GM23248 (cell line): ENCODE measurements around the gene COL19A1. TPM values are rescaled to one million over a fixed set of nuclear protein-coding genes. Genes with fewer than 3 reads are reported as not detected.

ENCODE experiments used
- DNase-seq: peaks from one replicate; pipeline ENCODE4 v3.0.0-alpha.2; 2015
- H2AFZ ChIP-seq: fragments of 200-600 bp; sonication (generic); 2 replicates; pipeline ENCODE4 v1.6.1; 2016; ENCODE audit warnings: antibody characterized with exemption
- H3F3A ChIP-seq: fragments of 200-600 bp; sonication (generic); 2 replicates; pipeline ENCODE4 v1.6.1; 2016; ENCODE audit warnings: mild to moderate bottlenecking, antibody characterized with exemption, mixed run types; ENCODE audit not compliant: insufficient read depth
- H3K27ac ChIP-seq: fragments of 200-600 bp; sonication (generic); 2 replicates; pipeline ENCODE4 v1.5.1; 2016; ENCODE audit warnings: mild to moderate bottlenecking
- H3K27me3 ChIP-seq: fragments of 200-600 bp; sonication (generic); replicated peaks from 2 replicates; pipeline ENCODE4 v1.6.1; 2016; ENCODE audit warnings: mild to moderate bottlenecking; ENCODE audit not compliant: insufficient read depth
- H3K36me3 ChIP-seq: fragments of 200-600 bp; sonication (generic); 2 replicates; pipeline ENCODE4 v1.6.1; 2016; ENCODE audit warnings: low read depth, mild to moderate bottlenecking
- H3K4me1 ChIP-seq: fragments of 200-600 bp; sonication (generic); 2 replicates; pipeline ENCODE4 v1.6.1; 2016; ENCODE audit warnings: mild to moderate bottlenecking; ENCODE audit not compliant: insufficient read depth
- H3K4me2 ChIP-seq: fragments of 200-600 bp; sonication (generic); one replicate; pipeline ENCODE4 v1.6.1; 2016; ENCODE audit warnings: mild to moderate bottlenecking; ENCODE audit not compliant: unreplicated experiment
- H3K4me3 ChIP-seq: fragments of 200-600 bp; sonication (generic); 2 replicates; pipeline ENCODE4 v1.5.1; 2016; ENCODE audit warnings: mild to moderate bottlenecking
- H3K79me2 ChIP-seq: fragments of 200-600 bp; sonication (generic); 2 replicates; pipeline ENCODE4 v1.6.1; 2016; ENCODE audit warnings: mild to moderate bottlenecking; ENCODE audit not compliant: insufficient read depth
- H3K9ac ChIP-seq: fragments of 200-600 bp; sonication (generic); 2 replicates; pipeline ENCODE4 v1.6.1; 2016; ENCODE audit warnings: mild to moderate bottlenecking
- H3K9me2 ChIP-seq: fragments of 200-600 bp; sonication (generic); 2 replicates; pipeline ENCODE4 v1.6.1; 2016; ENCODE audit warnings: mixed run types, mild to moderate bottlenecking, moderate library complexity; ENCODE audit not compliant: insufficient read depth
- H3K9me3 ChIP-seq: fragments of 200-600 bp; sonication (generic); one replicate; pipeline ENCODE4 v1.6.1; 2017; ENCODE audit warnings: low read depth
- H4K20me1 ChIP-seq: fragments of 200-600 bp; sonication (generic); 2 replicates; pipeline ENCODE4 v1.6.0; 2016; ENCODE audit not compliant: insufficient read depth
- EZH2 ChIP-seq: fragments of 200-600 bp; sonication (generic); IDR thresholded peaks from 2 replicates; pipeline ENCODE4 v1.6.1; 2018; ENCODE audit warnings: antibody characterized with exemption, mild to moderate bottlenecking; ENCODE audit not compliant: insufficient read depth, poor library complexity, severe bottlenecking
- EZH2phosphoT487 ChIP-seq: fragments of 200-600 bp; sonication (generic); IDR thresholded peaks from 2 replicates; pipeline ENCODE4 v1.6.1; 2018; ENCODE audit warnings: antibody characterized with exemption, moderate library complexity, mild to moderate bottlenecking, low read depth; ENCODE audit not compliant: insufficient read depth
- WGBS, 2 experiments: methylation state at CpG; one replicate each; pipeline ENCODE4 v1.1.6; 2015 to 2017; ENCODE audit warnings: low lambda C conversion rate in 2 of 2, low coverage in 1 of 2; ENCODE audit errors: missing lambda C conversion rate in 2 of 2; 5-methylcytosine and 5-hydroxymethylcytosine counted together
- in situ Hi-C: fragments of 300-500 bp; cut with MboI; formaldehyde crosslinking; loops from 2 replicates; pipeline ENCODE4 v1.15.0; 2020
- polyA plus RNA-seq: library from polyadenylated mRNA; unstranded; fragments of >200 nt; fragmentation: Nextera tagmentation; extraction: Ambion mirVana; gene quantifications from 2 replicates; pipeline ENCODE4 v1.2.1, GENCODE V29; 2016
- total RNA-seq: library from RNA; depleted of rRNA; stranded (reverse); fragments of >200 nt; shearing (Covaris generic); gene quantifications from 2 replicates; pipeline ENCODE4 v1.2.3, GENCODE V29; 2014

The COL19A1 gene
- total and polyA plus RNA-seq, 2 experiments from 2014 or later = not detected

GRCh38 chr6:70219943-70220613 lies 353.7 kb downstream of the COL19A1 start:
- H3K4me1 ChIP-seq = no peaks in the 10 kb centered on the region
- H3K4me2 ChIP-seq = no peak overlapping the region
- no peak overlapping the region for H2AFZ ChIP-seq
- H3K27me3 ChIP-seq = peaks cover 23% of the 10 kb centered on the region; the same call in 1 of the 2 replicates
- no peaks in the 10 kb centered on the region for H3K9me2 ChIP-seq
- no peaks in the 10 kb centered on the region for H3K79me2 ChIP-seq
- no peak overlapping the region for H3K9ac ChIP-seq
- no peak overlapping the region for H3K27ac ChIP-seq
- no peak for TF ChIP-seq EZH2phosphoT487
- no peak for TF ChIP-seq EZH2
- DNase-seq = no peak
- H3K9me3 ChIP-seq = no peaks in the 10 kb centered on the region
- WGBS, 2 experiments = 30 to 35% methylated on average over 1 of the region's 1 CpG
- no peaks in the 10 kb centered on the region for H3K36me3 ChIP-seq
- no peak overlapping the region for H3K4me3 ChIP-seq
- H3F3A ChIP-seq = no peaks in the 10 kb centered on the region
- H4K20me1 ChIP-seq = no peaks in the 10 kb centered on the region
- in situ Hi-C loops = no loop called here

- H3K4me3 ChIP-seq = no peak overlapping the region
- H3K27me3 ChIP-seq = peaks cover 17% of the 10 kb centered on the region; the same call in 1 of the 2 replicates
- no peaks in the 10 kb centered on the region for H3K9me3 ChIP-seq
- no peak overlapping the region for H3K4me2 ChIP-seq
- DNase-seq = peak; percentile 37
- WGBS, 2 experiments = 21% methylated on average over 4 of the region's 4 CpGs
- no peaks in the 10 kb centered on the region for H3K4me1 ChIP-seq
- no peak overlapping the region for H3K27ac ChIP-seq
- no peak overlapping the region for H2AFZ ChIP-seq
- H3K79me2 ChIP-seq = no peaks in the 10 kb centered on the region
- in situ Hi-C loops = no loop called here
- no peaks in the 10 kb centered on the region for H3K36me3 ChIP-seq
- H3F3A ChIP-seq = no peaks in the 10 kb centered on the region
- H3K9ac ChIP-seq = no peak overlapping the region
- no peaks in the 10 kb centered on the region for H3K9me2 ChIP-seq
- no peaks in the 10 kb centered on the region for H4K20me1 ChIP-seq
- TF ChIP-seq EZH2 (no peak), EZH2phosphoT487 (no peak)
These were observed 354.8 kb downstream of the COL19A1 start for GRCh38 chr6:70221025-70221714.

- no peak overlapping the region for H3K27ac ChIP-seq
- no peak overlapping the region for H3K9ac ChIP-seq
- H2AFZ ChIP-seq = no peak overlapping the region
- no peaks in the 10 kb centered on the region for H3K9me3 ChIP-seq
- H3K4me1 ChIP-seq = no peaks in the 10 kb centered on the region
- TF ChIP-seq EZH2 = no peak
- TF ChIP-seq EZH2phosphoT487 = no peak
- no peak for DNase-seq
- peaks cover 17% of the 10 kb centered on the region; the same call in 1 of the 2 replicates for H3K27me3 ChIP-seq
- no peak overlapping the region for H3K4me3 ChIP-seq
- H3K79me2 ChIP-seq = no peaks in the 10 kb centered on the region
- H3K4me2 ChIP-seq = no peak overlapping the region
- H4K20me1 ChIP-seq = no peaks in the 10 kb centered on the region
- H3K36me3 ChIP-seq = no peaks in the 10 kb centered on the region
- no peaks in the 10 kb centered on the region for H3F3A ChIP-seq
- whole genome bisulfite sequencing, 2 experiments = 46 to 48% methylated on average over 6 of the region's 6 CpGs
- no peaks in the 10 kb centered on the region for H3K9me2 ChIP-seq
- in situ Hi-C loops = no loop called here
These were observed 355.5 kb downstream of the COL19A1 start for GRCh38 chr6:70221715-70222438.

GRCh38 chr6:70222439-70222749 lies 356.0 kb downstream of the COL19A1 start:
- Histone ChIP-seq H4K20me1 (no peaks in the 10 kb centered on the region), H3K9ac (no peak overlapping the region), H3K9me3 (no peaks in the 10 kb centered on the region), H3K36me3 (no peaks in the 10 kb centered on the region), H3K4me2 (no peak overlapping the region), H3F3A (no peaks in the 10 kb centered on the region), H3K4me3 (no peak overlapping the region), H3K4me1 (no peaks in the 10 kb centered on the region), H3K27me3 (peaks cover 17% of the 10 kb centered on the region; the same call in 1 of the 2 replicates), H3K9me2 (no peaks in the 10 kb centered on the region), H3K79me2 (no peaks in the 10 kb centered on the region), H3K27ac (no peak overlapping the region), H2AFZ (no peak overlapping the region)
- no peak for DNase-seq
- TF ChIP-seq EZH2phosphoT487 (no peak), EZH2 (no peak)
- in situ Hi-C loops = no loop called here
- 52% methylated on average over 2 of the region's 2 CpGs for WGBS, 2 experiments
